ENCODE measurements around the gene SCLT1. TPM values are rescaled to one million over a fixed set of nuclear protein-coding genes. Genes with fewer than 3 reads are reported as not detected.
"Not testable (repeated sequence)": the region's sequence is repeated elsewhere in the genome, so short reads cannot be mapped to it uniquely, and the experiment has no call there.

SCLT1 gene
- total and polyA plus RNA-seq, 2 experiments from 2014 or later, result 5.7 to 13.9 TPM

DNA sequence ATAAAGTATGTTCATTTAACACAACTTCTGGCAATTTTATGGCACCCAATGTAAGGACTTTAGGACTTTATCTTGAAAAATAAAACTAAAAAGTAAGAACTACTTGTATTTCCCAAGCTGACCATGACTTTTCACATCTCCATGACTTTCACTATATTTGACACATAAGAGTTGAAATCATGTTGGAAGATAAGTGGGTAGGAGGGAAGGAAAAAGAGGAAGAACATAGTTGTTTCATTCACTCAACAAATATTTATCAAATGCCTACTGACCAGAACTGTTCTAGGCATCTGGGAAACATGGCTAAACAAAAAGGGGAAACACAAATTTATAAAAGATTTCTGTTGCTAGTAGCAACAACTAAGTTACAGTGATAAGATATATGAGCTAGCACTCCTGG lies 16.0 kb downstream of the SCLT1 start:
- no peaks in the 10 kb centered on the region for H3K9me3 ChIP-seq (ENCODE audit: low read depth)
- H3K36me3 ChIP-seq, result no peaks in the 10 kb centered on the region
- H3K4me1 ChIP-seq (ENCODE audit: low read depth), result no peaks in the 10 kb centered on the region
- H3K27ac ChIP-seq, result no peak overlapping the region
- no peak for DNase-seq (ENCODE audit: low read depth in 1 of 2, low spot score in 1 of 2)
- TF ChIP-seq, protein P1, sequence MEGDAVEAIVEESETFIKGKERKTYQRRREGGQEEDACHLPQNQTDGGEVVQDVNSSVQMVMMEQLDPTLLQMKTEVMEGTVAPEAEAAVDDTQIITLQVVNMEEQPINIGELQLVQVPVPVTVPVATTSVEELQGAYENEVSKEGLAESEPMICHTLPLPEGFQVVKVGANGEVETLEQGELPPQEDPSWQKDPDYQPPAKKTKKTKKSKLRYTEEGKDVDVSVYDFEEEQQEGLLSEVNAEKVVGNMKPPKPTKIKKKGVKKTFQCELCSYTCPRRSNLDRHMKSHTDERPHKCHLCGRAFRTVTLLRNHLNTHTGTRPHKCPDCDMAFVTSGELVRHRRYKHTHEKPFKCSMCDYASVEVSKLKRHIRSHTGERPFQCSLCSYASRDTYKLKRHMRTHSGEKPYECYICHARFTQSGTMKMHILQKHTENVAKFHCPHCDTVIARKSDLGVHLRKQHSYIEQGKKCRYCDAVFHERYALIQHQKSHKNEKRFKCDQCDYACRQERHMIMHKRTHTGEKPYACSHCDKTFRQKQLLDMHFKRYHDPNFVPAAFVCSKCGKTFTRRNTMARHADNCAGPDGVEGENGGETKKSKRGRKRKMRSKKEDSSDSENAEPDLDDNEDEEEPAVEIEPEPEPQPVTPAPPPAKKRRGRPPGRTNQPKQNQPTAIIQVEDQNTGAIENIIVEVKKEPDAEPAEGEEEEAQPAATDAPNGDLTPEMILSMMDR (IDR thresholded peaks at IDR 0.05; ENCODE audit: low read depth, low read length), result no peak
- no peaks in the 10 kb centered on the region for H3K27me3 ChIP-seq
- no peak overlapping the region for H3K4me3 ChIP-seq

DNA sequence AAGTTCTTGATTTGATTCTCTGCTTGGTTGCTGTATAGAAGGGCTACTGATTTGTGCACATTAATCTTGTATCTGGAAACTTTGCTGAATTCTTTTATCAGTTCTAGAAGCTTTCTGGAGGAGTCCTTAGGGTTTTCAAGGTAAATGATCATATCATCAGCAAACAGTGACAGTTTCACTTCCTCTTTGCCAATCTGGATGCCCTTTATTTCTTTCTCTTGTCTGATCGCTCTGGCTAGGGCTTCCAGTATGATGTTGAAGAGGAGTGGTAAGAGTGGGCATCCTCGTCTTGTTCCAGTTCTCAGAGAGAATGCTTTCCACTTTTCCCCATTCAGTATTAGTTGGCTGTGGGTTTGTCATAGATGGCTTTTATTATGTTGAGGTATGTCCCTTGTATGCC lies 23.8 kb downstream of the SCLT1 start:
- not testable (repeated sequence) for H3K36me3 ChIP-seq; H3K27me3 ChIP-seq; H3K4me1 ChIP-seq (ENCODE audit: low read depth); H3K4me3 ChIP-seq; DNase-seq (ENCODE audit: low read depth in 1 of 2, low spot score in 1 of 2); H3K27ac ChIP-seq; H3K9me3 ChIP-seq (ENCODE audit: low read depth)

DNA sequence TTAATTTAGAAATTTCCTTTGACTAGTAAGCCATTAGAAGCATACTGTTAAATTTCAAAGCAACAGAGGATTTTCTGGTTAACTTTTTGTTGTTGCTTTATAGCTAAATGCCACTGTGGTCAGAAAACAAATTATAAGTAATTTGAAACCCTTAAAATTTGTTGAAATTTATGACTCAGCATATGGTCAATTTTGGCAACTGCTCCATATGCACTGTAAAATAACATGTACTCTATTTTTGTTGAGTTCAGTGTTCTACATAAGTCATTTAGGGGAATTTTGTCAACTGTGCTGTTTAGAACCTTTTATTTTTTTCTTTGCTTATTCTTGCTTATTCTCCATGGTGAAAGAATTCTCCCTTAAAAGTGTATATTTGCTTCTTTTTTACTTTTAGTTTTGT lies 28.6 kb downstream of the SCLT1 start:
- no peak overlapping the region for H3K4me3 ChIP-seq
- H3K27ac ChIP-seq, result no peak overlapping the region
- H3K36me3 ChIP-seq, result no peaks in the 10 kb centered on the region
- H3K27me3 ChIP-seq, result no peaks in the 10 kb centered on the region
- no peaks in the 10 kb centered on the region for H3K4me1 ChIP-seq (ENCODE audit: low read depth)
- peak in 1 of 2 donors; percentile 58 for DNase-seq (ENCODE audit: low read depth in 1 of 2, low spot score in 1 of 2)
- TF ChIP-seq, protein P1 (IDR thresholded peaks at IDR 0.05; ENCODE audit: low read depth, low read length), result no peak
- no peaks in the 10 kb centered on the region for H3K9me3 ChIP-seq (ENCODE audit: low read depth)

DNA sequence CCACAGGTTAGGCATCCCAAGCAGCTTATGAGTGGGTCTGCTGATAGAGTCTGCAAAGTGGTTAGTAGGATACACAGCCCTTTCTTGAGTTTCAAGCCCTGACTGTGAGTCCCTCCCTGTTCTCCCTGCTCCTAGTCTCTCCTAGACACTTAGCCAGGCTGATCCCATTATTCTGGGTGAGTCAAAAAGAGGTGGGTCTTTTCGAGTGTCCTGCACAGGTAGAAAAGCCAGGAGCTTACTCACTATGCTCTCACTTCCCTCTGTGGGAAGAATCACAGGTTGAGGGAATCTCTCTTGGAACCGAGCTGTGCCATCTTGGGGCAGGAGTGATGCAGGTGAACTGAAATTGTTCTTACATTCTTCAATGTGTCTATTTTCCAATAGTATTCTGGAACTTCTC lies 29.7 kb downstream of the SCLT1 start:
- TF ChIP-seq, protein P1 (IDR thresholded peaks at IDR 0.05; ENCODE audit: low read depth, low read length), result no peak
- Histone ChIP-seq H3K9me3 (ENCODE audit: low read depth) (no peaks in the 10 kb centered on the region), H3K4me3 (no peak overlapping the region), H3K27me3 (no peaks in the 10 kb centered on the region), H3K4me1 (ENCODE audit: low read depth) (no peaks in the 10 kb centered on the region), H3K27ac (no peak overlapping the region), H3K36me3 (no peaks in the 10 kb centered on the region)
- no peak for DNase-seq (ENCODE audit: low read depth in 1 of 2, low spot score in 1 of 2)

DNA sequence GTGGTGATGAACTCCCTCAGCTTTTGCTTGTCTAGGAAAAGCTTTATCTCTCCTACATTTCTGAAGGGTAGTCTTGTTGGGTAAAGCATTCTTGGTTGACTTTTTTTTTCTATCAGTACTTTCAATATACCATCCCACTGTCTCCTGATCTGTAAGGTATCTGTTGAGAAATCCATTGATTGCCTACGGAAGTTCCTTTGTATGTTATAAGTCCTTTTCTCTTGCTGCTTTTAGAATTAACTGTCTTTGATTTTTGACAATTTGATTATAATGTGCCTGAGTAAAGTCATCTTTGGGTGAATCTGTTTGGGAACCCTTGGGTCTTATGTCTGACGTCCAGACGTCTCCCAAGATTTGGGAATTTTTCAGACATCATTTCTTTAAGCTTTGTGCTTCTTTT lies 30.8 kb downstream of the SCLT1 start:
- H3K9me3 ChIP-seq (ENCODE audit: low read depth), result no peaks in the 10 kb centered on the region
- no peaks in the 10 kb centered on the region for H3K4me1 ChIP-seq (ENCODE audit: low read depth)
- no peak overlapping the region for H3K4me3 ChIP-seq
- H3K27ac ChIP-seq, result no peak overlapping the region
- no peaks in the 10 kb centered on the region for H3K36me3 ChIP-seq
- DNase-seq (ENCODE audit: low read depth in 1 of 2, low spot score in 1 of 2), result no peak
- no peaks in the 10 kb centered on the region for H3K27me3 ChIP-seq
- TF ChIP-seq, protein P1 (IDR thresholded peaks at IDR 0.05; ENCODE audit: low read depth, low read length), result no peak

DNA sequence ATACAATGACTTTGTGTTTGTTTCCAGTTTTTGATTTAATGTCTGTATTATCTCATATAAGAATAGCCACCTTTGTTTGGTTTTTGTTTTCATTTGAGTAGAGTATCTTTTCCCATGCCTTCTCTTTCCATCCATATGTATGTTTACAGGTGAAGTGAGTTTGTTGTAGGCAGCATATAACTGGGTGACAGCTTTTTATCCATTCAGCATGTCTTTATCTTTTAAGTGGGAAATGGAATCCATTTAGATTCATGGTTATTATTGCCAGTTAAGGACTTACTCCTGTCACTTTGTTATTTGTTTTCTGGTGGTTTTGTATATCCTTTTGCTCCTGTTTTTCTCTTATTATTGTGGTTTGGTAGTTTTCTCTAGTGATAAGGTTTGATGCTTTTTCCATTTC lies 34.3 kb downstream of the SCLT1 start:
- Histone ChIP-seq H3K4me3 (no peak overlapping the region), H3K27ac (no peak overlapping the region), H3K27me3 (no peaks in the 10 kb centered on the region), H3K9me3 (ENCODE audit: low read depth) (no peaks in the 10 kb centered on the region), H3K36me3 (no peaks in the 10 kb centered on the region), H3K4me1 (ENCODE audit: low read depth) (no peaks in the 10 kb centered on the region)
- TF ChIP-seq, protein P1 (IDR thresholded peaks at IDR 0.05; ENCODE audit: low read depth, low read length), result no peak
- no peak for DNase-seq (ENCODE audit: low read depth in 1 of 2, low spot score in 1 of 2)

All from cardiac muscle cell (in vitro differentiated cells and primary cell).